ENCODE data around the gene PTPRD. TPM values are rescaled to one million over a fixed set of nuclear protein-coding genes. Genes with fewer than 3 reads are reported as not detected.

The PTPRD gene
- total and polyA plus RNA-seq, 2 experiments from 2014 or later: 11.5 to 58.0 TPM

DNA sequence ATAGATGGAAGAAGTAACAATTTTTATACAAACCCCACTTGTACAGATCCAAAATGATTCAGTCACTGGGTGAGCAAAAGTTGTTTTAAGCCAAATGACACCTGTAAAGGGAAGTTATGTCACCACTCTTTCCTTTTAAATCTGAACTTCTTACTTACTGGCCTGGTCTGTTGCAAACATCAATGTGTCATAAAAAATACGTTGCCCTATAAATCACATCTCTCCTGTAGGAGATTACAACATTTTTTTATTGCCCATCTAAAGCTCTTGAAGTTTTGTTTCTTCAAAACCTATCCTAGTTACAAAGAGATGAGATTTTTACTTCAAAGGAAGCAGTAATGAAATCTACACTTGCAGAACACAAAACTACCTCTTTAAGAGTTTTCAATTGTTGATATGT is 1725.4 kb downstream of the PTPRD start:
- no peaks in the 10 kb centered on the region for H3K79me2 ChIP-seq (replicated peaks; ENCODE audit: insufficient read depth)
- no peaks in the 10 kb centered on the region for H3K36me3 ChIP-seq (ENCODE audit: insufficient read depth)
- peaks cover 5% of the 10 kb centered on the region; the same call in 1 of the 2 replicates for H3K4me1 ChIP-seq (ENCODE audit: insufficient read depth)
- Mint-ChIP-seq H3K27me3 (ENCODE audit: insufficient read depth, low read depth, poor library complexity) (no peaks in the 10 kb centered on the region), H3K27ac (no peak overlapping the region), H3K9me3 (no peaks in the 10 kb centered on the region), H3K4me1 (peaks cover 10% of the 10 kb centered on the region; the same call in 2 of the 3 replicates), H3K36me3 (ENCODE audit: low read depth) (no peaks in the 10 kb centered on the region), H3K4me3 (no peak overlapping the region)
- H3F3A ChIP-seq (replicated peaks; ENCODE audit: low read depth): no peaks in the 10 kb centered on the region
- TF ChIP-seq, protein P1, sequence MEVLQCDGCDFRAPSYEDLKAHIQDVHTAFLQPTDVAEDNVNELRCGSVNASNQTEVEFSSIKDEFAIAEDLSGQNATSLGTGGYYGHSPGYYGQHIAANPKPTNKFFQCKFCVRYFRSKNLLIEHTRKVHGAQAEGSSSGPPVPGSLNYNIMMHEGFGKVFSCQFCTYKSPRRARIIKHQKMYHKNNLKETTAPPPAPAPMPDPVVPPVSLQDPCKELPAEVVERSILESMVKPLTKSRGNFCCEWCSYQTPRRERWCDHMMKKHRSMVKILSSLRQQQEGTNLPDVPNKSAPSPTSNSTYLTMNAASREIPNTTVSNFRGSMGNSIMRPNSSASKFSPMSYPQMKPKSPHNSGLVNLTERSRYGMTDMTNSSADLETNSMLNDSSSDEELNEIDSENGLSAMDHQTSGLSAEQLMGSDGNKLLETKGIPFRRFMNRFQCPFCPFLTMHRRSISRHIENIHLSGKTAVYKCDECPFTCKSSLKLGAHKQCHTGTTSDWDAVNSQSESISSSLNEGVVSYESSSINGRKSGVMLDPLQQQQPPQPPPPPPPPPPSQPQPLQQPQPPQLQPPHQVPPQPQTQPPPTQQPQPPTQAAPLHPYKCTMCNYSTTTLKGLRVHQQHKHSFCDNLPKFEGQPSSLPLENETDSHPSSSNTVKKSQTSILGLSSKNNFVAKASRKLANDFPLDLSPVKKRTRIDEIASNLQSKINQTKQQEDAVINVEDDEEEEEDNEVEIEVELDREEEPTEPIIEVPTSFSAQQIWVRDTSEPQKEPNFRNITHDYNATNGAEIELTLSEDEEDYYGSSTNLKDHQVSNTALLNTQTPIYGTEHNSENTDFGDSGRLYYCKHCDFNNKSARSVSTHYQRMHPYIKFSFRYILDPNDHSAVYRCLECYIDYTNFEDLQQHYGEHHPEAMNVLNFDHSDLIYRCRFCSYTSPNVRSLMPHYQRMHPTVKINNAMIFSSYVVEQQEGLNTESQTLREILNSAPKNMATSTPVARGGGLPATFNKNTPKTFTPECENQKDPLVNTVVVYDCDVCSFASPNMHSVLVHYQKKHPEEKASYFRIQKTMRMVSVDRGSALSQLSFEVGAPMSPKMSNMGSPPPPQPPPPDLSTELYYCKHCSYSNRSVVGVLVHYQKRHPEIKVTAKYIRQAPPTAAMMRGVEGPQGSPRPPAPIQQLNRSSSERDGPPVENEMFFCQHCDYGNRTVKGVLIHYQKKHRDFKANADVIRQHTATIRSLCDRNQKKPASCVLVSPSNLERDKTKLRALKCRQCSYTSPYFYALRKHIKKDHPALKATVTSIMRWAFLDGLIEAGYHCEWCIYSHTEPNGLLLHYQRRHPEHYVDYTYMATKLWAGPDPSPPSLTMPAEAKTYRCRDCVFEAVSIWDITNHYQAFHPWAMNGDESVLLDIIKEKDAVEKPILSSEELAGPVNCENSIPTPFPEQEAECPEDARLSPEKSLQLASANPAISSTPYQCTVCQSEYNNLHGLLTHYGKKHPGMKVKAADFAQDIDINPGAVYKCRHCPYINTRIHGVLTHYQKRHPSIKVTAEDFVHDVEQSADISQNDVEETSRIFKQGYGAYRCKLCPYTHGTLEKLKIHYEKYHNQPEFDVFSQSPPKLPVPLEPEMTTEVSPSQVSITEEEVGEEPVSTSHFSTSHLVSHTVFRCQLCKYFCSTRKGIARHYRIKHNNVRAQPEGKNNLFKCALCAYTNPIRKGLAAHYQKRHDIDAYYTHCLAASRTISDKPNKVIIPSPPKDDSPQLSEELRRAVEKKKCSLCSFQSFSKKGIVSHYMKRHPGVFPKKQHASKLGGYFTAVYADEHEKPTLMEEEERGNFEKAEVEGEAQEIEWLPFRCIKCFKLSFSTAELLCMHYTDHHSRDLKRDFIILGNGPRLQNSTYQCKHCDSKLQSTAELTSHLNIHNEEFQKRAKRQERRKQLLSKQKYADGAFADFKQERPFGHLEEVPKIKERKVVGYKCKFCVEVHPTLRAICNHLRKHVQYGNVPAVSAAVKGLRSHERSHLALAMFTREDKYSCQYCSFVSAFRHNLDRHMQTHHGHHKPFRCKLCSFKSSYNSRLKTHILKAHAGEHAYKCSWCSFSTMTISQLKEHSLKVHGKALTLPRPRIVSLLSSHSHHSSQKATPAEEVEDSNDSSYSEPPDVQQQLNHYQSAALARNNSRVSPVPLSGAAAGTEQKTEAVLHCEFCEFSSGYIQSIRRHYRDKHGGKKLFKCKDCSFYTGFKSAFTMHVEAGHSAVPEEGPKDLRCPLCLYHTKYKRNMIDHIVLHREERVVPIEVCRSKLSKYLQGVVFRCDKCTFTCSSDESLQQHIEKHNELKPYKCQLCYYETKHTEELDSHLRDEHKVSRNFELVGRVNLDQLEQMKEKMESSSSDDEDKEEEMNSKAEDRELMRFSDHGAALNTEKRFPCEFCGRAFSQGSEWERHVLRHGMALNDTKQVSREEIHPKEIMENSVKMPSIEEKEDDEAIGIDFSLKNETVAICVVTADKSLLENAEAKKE (CRISPR knock-in tag; IDR thresholded peaks at IDR 0.05): no peak
- TF ChIP-seq JUNB (IDR thresholded peaks at IDR 0.05; ENCODE audit: unreplicated experiment) (no peak), NANOG (IDR thresholded peaks at IDR 0.05; ENCODE audit: borderline replicate concordance) (no peak), EZH2phosphoT487 (IDR thresholded peaks at IDR 0.05; ENCODE audit: unreplicated experiment) (no peak), ZNF331 (CRISPR knock-in tag; IDR thresholded peaks at IDR 0.05; ENCODE audit: low read depth) (no peak), CREB1 (CRISPR knock-in tag; IDR thresholded peaks at IDR 0.05; ENCODE audit: low read depth) (no peak), POLR2AphosphoS5 (IDR thresholded peaks at IDR 0.05; ENCODE audit: low read depth) (no peak)
- DNase-seq (ENCODE audit: low spot score) (no peak), ATAC-seq (no peak)
- no peak overlapping the region for H3K4me2 ChIP-seq
- H3K9me2 ChIP-seq (ENCODE audit: insufficient read depth): 0 out of 2 replicates have a peak, but pooled peaks cover under 1% of the 10 kb centered on the region
- no peak overlapping the region for H2AFZ ChIP-seq
- H3K27me3 ChIP-seq (ENCODE audit: insufficient read depth): no peaks in the 10 kb centered on the region
- no peaks in the 10 kb centered on the region for H4K20me1 ChIP-seq (replicated peaks; ENCODE audit: insufficient read depth)
- no peak overlapping the region for H3K4me3 ChIP-seq
- no peak overlapping the region for H3K27ac ChIP-seq (ENCODE audit: low read depth)

DNA sequence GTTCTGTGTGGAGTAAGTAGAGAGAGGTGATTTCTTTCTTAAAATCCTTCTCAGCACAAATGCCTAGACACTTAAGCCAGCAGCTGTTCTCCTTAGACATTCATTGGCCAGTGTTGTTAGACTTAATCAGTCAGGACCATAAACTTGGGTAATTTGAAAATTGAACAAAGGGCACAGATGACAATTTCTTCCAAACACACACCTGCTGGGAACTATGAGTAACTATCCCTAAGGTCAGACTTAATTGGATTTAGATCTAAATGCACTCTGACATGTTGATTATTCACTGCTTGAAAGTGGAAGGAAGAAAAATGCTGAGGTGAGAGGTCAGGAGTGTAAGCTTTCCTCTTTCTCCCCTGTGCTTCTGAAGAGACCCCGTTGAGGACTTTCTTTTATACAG is 1729.5 kb downstream of the PTPRD start:
- Histone ChIP-seq H3K4me1 (ENCODE audit: insufficient read depth) (no peaks in the 10 kb centered on the region), H2AFZ (no peak overlapping the region), H3K4me2 (no peak overlapping the region), H3F3A (replicated peaks; ENCODE audit: low read depth) (no peaks in the 10 kb centered on the region), H3K79me2 (replicated peaks; ENCODE audit: insufficient read depth) (no peaks in the 10 kb centered on the region), H3K4me3 (no peak overlapping the region), H4K20me1 (replicated peaks; ENCODE audit: insufficient read depth) (no peaks in the 10 kb centered on the region), H3K36me3 (ENCODE audit: insufficient read depth) (no peaks in the 10 kb centered on the region), H3K27me3 (ENCODE audit: insufficient read depth) (no peaks in the 10 kb centered on the region), H3K9me2 (ENCODE audit: insufficient read depth) (0 out of 2 replicates have a peak, but pooled peaks cover 7% of the 10 kb centered on the region), H3K27ac (ENCODE audit: low read depth) (no peak overlapping the region)
- DNase-seq (ENCODE audit: low spot score): no peak
- Mint-ChIP-seq H3K27me3 (ENCODE audit: insufficient read depth, low read depth, poor library complexity) (no peaks in the 10 kb centered on the region), H3K4me1 (peaks cover 11% of the 10 kb centered on the region), H3K36me3 (ENCODE audit: low read depth) (no peaks in the 10 kb centered on the region), H3K4me3 (no peak overlapping the region), H3K27ac (no peak overlapping the region), H3K9me3 (no peaks in the 10 kb centered on the region)
- no peak for ATAC-seq
- TF ChIP-seq STAT1 (IDR thresholded peaks at IDR 0.05; ENCODE audit: unreplicated experiment) (no peak), POLR2AphosphoS5 (IDR thresholded peaks at IDR 0.05; ENCODE audit: low read depth) (no peak), EZH2phosphoT487 (IDR thresholded peaks at IDR 0.05; ENCODE audit: unreplicated experiment) (no peak), JUNB (IDR thresholded peaks at IDR 0.05; ENCODE audit: unreplicated experiment) (no peak), NANOG (IDR thresholded peaks at IDR 0.05; ENCODE audit: borderline replicate concordance) (no peak), ZNF114 (CRISPR knock-in tag; IDR thresholded peaks at IDR 0.05) (no peak), CREB1 (CRISPR knock-in tag; IDR thresholded peaks at IDR 0.05; ENCODE audit: low read depth) (no peak)
- TF ChIP-seq, protein P2, sequence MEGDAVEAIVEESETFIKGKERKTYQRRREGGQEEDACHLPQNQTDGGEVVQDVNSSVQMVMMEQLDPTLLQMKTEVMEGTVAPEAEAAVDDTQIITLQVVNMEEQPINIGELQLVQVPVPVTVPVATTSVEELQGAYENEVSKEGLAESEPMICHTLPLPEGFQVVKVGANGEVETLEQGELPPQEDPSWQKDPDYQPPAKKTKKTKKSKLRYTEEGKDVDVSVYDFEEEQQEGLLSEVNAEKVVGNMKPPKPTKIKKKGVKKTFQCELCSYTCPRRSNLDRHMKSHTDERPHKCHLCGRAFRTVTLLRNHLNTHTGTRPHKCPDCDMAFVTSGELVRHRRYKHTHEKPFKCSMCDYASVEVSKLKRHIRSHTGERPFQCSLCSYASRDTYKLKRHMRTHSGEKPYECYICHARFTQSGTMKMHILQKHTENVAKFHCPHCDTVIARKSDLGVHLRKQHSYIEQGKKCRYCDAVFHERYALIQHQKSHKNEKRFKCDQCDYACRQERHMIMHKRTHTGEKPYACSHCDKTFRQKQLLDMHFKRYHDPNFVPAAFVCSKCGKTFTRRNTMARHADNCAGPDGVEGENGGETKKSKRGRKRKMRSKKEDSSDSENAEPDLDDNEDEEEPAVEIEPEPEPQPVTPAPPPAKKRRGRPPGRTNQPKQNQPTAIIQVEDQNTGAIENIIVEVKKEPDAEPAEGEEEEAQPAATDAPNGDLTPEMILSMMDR (conservative IDR thresholded peaks at IDR 0.05; ENCODE audit: low read depth in 2 of 2): no peak
- TF ChIP-seq, protein P3, sequence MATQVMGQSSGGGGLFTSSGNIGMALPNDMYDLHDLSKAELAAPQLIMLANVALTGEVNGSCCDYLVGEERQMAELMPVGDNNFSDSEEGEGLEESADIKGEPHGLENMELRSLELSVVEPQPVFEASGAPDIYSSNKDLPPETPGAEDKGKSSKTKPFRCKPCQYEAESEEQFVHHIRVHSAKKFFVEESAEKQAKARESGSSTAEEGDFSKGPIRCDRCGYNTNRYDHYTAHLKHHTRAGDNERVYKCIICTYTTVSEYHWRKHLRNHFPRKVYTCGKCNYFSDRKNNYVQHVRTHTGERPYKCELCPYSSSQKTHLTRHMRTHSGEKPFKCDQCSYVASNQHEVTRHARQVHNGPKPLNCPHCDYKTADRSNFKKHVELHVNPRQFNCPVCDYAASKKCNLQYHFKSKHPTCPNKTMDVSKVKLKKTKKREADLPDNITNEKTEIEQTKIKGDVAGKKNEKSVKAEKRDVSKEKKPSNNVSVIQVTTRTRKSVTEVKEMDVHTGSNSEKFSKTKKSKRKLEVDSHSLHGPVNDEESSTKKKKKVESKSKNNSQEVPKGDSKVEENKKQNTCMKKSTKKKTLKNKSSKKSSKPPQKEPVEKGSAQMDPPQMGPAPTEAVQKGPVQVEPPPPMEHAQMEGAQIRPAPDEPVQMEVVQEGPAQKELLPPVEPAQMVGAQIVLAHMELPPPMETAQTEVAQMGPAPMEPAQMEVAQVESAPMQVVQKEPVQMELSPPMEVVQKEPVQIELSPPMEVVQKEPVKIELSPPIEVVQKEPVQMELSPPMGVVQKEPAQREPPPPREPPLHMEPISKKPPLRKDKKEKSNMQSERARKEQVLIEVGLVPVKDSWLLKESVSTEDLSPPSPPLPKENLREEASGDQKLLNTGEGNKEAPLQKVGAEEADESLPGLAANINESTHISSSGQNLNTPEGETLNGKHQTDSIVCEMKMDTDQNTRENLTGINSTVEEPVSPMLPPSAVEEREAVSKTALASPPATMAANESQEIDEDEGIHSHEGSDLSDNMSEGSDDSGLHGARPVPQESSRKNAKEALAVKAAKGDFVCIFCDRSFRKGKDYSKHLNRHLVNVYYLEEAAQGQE (IDR thresholded peaks at IDR 0.05; ENCODE audit: unreplicated experiment): no peak
